Measurements from ENCODE around the gene MAK. TPM values are rescaled to one million over a fixed set of nuclear protein-coding genes. Genes with fewer than 3 reads are reported as not detected.

Gene MAK
- total RNA-seq, 5 donors from 2014 or later (not counting 1 experiment from before 2014, with no cell fraction given) = 0.19 to 0.26 (median 0.23) TPM; not detected in 2

GRCh38 chr6:10719296-10719963, 118.9 kb downstream of the MAK start:
- DNase-seq (peak in 32 of 35 experiments; percentile 15 to 77 (median 42)), ATAC-seq (replicated peaks in 1 of 4) (peak in 1 of 4 experiments; percentile 31)
- ChIA-PET POLR2A (interaction anchor here in 1 of 2 donors (0.7 to 1.1 kb wide), 2 partner anchors 25 to 254 kb away, joined by 3 to 4 read pairs; partner anchors contain the start of genes C6orf52 and PAK1IP1), CTCF (interaction anchor here (0.6 to 2.9 kb wide), 4 partner anchors 24 to 334 kb away, joined by 4 to 11 read pairs (median 5); partner anchors contain the start of genes C6orf52 (in 1 of the 2) and PAK1IP1 (in 1 of the 2))
- 62% methylated on average over 5 of the region's 8 CpGs for WGBS (ENCODE audit: insufficient coverage)
- H3K4me3 ChIP-seq (ENCODE audit: control insufficient read depth in 1 of 2, extremely low read depth in 1 of 2, low read length in 1 of 2) = peak overlapping the region; percentile 26 to 59
- H3K27me3 ChIP-seq (replicated peaks in 1 of 2; ENCODE audit: control insufficient read depth in 2 of 2, extremely low read depth in 1 of 2, insufficient read depth in 2 of 2, low read length in 1 of 2) = peaks cover 0 to 2% of the 10 kb centered on the region in 2 experiments
- H3K36me3 ChIP-seq (ENCODE audit: control insufficient read depth in 2 of 2, extremely low read depth in 1 of 2, insufficient read depth in 1 of 2, low read length in 1 of 2) = no peaks in the 10 kb centered on the region
- Mint-ChIP-seq H3K4me1 (peaks cover 39 to 46% (median 40%) of the 10 kb centered on the region in 3 donors), H3K36me3 (no peaks in the 10 kb centered on the region), H3K9me3 (no peaks in the 10 kb centered on the region), H3K27ac (peak overlapping the region; percentile 76 to 86), H3K4me3 (peak overlapping the region; percentile 79 to 95 (median 91)), H3K27me3 (no peaks in the 10 kb centered on the region)
- no peaks in the 10 kb centered on the region for H3K9me3 ChIP-seq
- peaks cover 2 to 42% of the 10 kb centered on the region in 2 experiments for H3K4me1 ChIP-seq (ENCODE audit: control insufficient read depth in 1 of 2, extremely low read depth in 1 of 2, insufficient read depth in 2 of 2, low read length in 2 of 2)
- H3K27ac ChIP-seq (ENCODE audit: low read length) = peak overlapping the region; percentile 39

DNA sequence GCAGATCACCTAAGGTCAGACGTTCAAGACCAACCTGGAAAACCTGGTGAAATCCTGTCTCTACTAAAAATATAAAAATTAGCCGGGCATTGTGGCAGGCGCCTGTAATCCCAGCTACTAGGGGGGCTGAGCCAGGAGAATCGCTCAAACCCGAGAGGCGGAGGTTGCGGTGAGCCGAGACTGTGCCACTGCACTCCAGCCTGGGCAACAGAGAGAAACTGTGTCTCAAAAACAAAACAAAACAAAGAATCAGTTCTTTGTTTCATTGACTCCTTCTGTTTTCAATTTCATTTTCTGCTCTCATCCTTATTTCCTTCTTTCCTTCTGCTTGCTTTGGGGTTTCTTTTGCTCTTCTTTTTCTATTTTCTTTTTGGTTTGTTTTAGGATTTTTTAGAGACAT, 124.4 kb downstream of the MAK start:
- Histone ChIP-seq H3K36me3 (ENCODE audit: control insufficient read depth in 2 of 2, extremely low read depth in 1 of 2, insufficient read depth in 1 of 2, low read length in 1 of 2) (peaks cover 0 to 9% of the 10 kb centered on the region in 2 donors), H3K27me3 (replicated peaks in 1 of 2; ENCODE audit: control insufficient read depth in 2 of 2, extremely low read depth in 1 of 2, insufficient read depth in 2 of 2, low read length in 1 of 2) (peaks cover 0 to 2% of the 10 kb centered on the region in 2 experiments), H3K4me3 (ENCODE audit: control insufficient read depth in 1 of 2, extremely low read depth in 1 of 2, low read length in 1 of 2) (no peak overlapping the region), H3K27ac (ENCODE audit: low read length) (no peak overlapping the region), H3K4me1 (ENCODE audit: control insufficient read depth in 1 of 2, extremely low read depth in 1 of 2, insufficient read depth in 2 of 2, low read length in 2 of 2) (peaks cover 0 to 2% of the 10 kb centered on the region in 2 experiments), H3K9me3 (no peaks in the 10 kb centered on the region)
- Mint-ChIP-seq H3K4me3 (no peak overlapping the region), H3K4me1 (peaks cover 0 to 3% (median 0%) of the 10 kb centered on the region in 3 donors), H3K27ac (no peak overlapping the region), H3K36me3 (peaks cover 9% of the 10 kb centered on the region), H3K27me3 (no peaks in the 10 kb centered on the region), H3K9me3 (no peaks in the 10 kb centered on the region)
- WGBS (ENCODE audit: insufficient coverage) = 94% methylated on average over 6 of the region's 8 CpGs
- ATAC-seq (replicated peaks in 1 of 4) = no peak
- CTCF ChIA-PET = interaction anchor here in 1 of 2 donors (0.6 kb wide), 1 partner anchor 398 kb away, joined by 3 read pairs; the partner anchor contains the start of gene ERVFRD-1
- no peak for DNase-seq
- POLR2A ChIA-PET = no interaction called here

Other genes starting within 250 kb of the MAK start
- 1 to 10 TPM in 3 of 5 donors, not detected in 2; 1.1 to 1.7 (median 1.5) TPM for gene C6orf52, start 143.9 kb downstream of the MAK start, total RNA-seq
- gene PAK1IP1, start 143.6 kb downstream of the MAK start, total RNA-seq = 10 to 100 TPM in 1 of 5 donors, 1 to 10 TPM in 4; 5.2 to 10.2 (median 7.4) TPM
- 10 to 100 TPM; 14.8 to 45.2 (median 33.8) TPM for gene TMEM14C, start 115.5 kb downstream of the MAK start, total RNA-seq
- 10 to 100 TPM; 45.4 to 74.2 (median 68.0) TPM for gene TMEM14B, start 90.7 kb downstream of the MAK start, total RNA-seq
- not detected for gene GCM2, start 43.5 kb upstream of the MAK start, total RNA-seq
- under 1 TPM in 1 of 5 donors, not detected in 4; 0.56 TPM for gene SYCP2L, start 48.5 kb upstream of the MAK start, total RNA-seq
- under 1 TPM in 2 of 5 donors, not detected in 3; 0.06 to 0.12 TPM for gene ELOVL2, start 205.8 kb upstream of the MAK start, total RNA-seq